ENCODE data around the gene SLC16A3. TPM values are rescaled to one million over a fixed set of nuclear protein-coding genes. Genes with fewer than 3 reads are reported as not detected.
"Not testable (repeated sequence)": the region's sequence is repeated elsewhere in the genome, so short reads cannot be mapped to it uniquely, and the experiment has no call there.

The SLC16A3 gene
- total and polyA plus RNA-seq, 10 of the 15 experiments (the other 5 are each of a cell fraction or from before 2014, with no cell fraction given), result 0.10 to 46.5 (median 8.0) TPM

DNA sequence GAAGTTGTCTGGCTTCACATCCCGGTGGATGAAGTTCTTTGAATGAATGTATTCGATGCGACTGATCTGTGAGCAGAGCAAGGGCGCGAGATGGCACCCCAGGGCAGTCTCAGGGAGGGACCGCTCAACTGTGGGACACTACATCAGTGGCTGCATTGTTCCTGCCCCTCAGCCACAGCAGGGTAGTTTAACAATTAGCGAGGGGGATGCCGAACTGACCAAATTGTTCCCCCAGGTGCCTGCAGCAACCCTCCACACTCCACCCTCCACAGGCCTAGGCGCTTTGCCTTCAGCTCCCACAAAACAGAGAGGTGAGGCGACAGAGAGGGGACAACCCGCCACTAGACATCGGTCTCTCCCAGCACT, 24.3 kb downstream of the SLC16A3 start:
- no TSS peak for BruUV-seq (replicated peaks)
- in situ Hi-C loops (cut with MboI) (no loop called here), intact Hi-C loops (cut with micrococcal nuclease; ENCODE audit: unreplicated experiment) (no loop called here)
- no peaks in the 10 kb centered on the region; the same call in 1 of the 2 replicates for H3K79me2 ChIP-seq (ENCODE audit: control insufficient read depth, insufficient read depth, low read length)
- peaks cover 3% of the 10 kb centered on the region; the same call in 1 of the 2 replicates for H4K20me1 ChIP-seq (ENCODE audit: control insufficient read depth, insufficient read depth)
- ATAC-seq, result no peak
- CTCF ChIA-PET, result no interaction called here
- RAD21 ChIA-PET (ENCODE audit: unreplicated experiment), result no interaction called here
- no peaks in the 10 kb centered on the region; the same call in 2 of the 3 replicates for H3K9me3 ChIP-seq (replicated peaks; ENCODE audit: control insufficient read depth, insufficient read depth, low read length)
- no peak overlapping the region for H3K4me2 ChIP-seq (ENCODE audit: control insufficient read depth, insufficient read depth)
- H2AFZ ChIP-seq (ENCODE audit: control insufficient read depth, low read depth, low read length), result no peak overlapping the region
- TF ChIP-seq NFXL1 (IDR thresholded peaks at IDR 0.05; ENCODE audit: borderline replicate concordance) (no peak), MTA2 (IDR thresholded peaks at IDR 0.05; ENCODE audit: low read depth) (no peak), POLR2AphosphoS5 (IDR thresholded peaks at IDR 0.05; ENCODE audit: low read length) (peak; percentile 8; the same call in 1 of the 2 replicates), CEBPB (IDR thresholded peaks at IDR 0.05; ENCODE audit: borderline replicate concordance in 1 of 2, low read depth in 2 of 2, low read length in 2 of 2) (no peak), POLR2A (IDR thresholded peaks at IDR 0.05; ENCODE audit: low read depth, low read length) (peak; percentile 12; the same call in 1 of the 2 replicates), HDGF (IDR thresholded peaks at IDR 0.05) (no peak)
- H3K9ac ChIP-seq (ENCODE audit: control insufficient read depth, insufficient read depth, low read length), result no peak overlapping the region
- no peak for DNase-seq (ENCODE audit: low read depth, low spot score)
- H3K4me3 ChIP-seq, result no peak overlapping the region
- peaks cover 38 to 56% of the 10 kb centered on the region in 2 experiments for H3K36me3 ChIP-seq (ENCODE audit: control insufficient read depth in 2 of 2, insufficient read depth in 2 of 2, low read length in 1 of 2)
- POLR2A ChIA-PET, result interaction anchor here (0.8 kb wide), 1 partner anchor 66 kb away, joined by 3 read pairs; no protein-coding TSS in a partner anchor
- H3K27me3 ChIP-seq (replicated peaks in 1 of 2; ENCODE audit: control insufficient read depth in 2 of 2, insufficient read depth in 2 of 2, low read length in 1 of 2), result no peaks in the 10 kb centered on the region
- WGBS (ENCODE audit: insufficient coverage, insufficient replicate concordance, low lambda C conversion rate, missing lambda C conversion rate), result 99% methylated on average over 12 of the region's 12 CpGs
- SMC1A ChIA-PET (ENCODE audit: uncharacterized antibody, unreplicated experiment), result no interaction called here
- no peak for FAIRE-seq
- no peak overlapping the region for H3K27ac ChIP-seq (ENCODE audit: control insufficient read depth, insufficient read depth)
- no peaks in the 10 kb centered on the region for H3K4me1 ChIP-seq (ENCODE audit: control insufficient read depth, insufficient read depth, low read length)

- SMC1A ChIA-PET (ENCODE audit: uncharacterized antibody, unreplicated experiment); H3K4me1 ChIP-seq (ENCODE audit: control insufficient read depth, insufficient read depth, low read length); RAD21 ChIA-PET (ENCODE audit: unreplicated experiment); H3K9me3 ChIP-seq (replicated peaks; ENCODE audit: control insufficient read depth, insufficient read depth, low read length); H2AFZ ChIP-seq (ENCODE audit: control insufficient read depth, low read depth, low read length); H3K9ac ChIP-seq (ENCODE audit: control insufficient read depth, insufficient read depth, low read length); H3K27me3 ChIP-seq (replicated peaks in 1 of 2; ENCODE audit: control insufficient read depth in 2 of 2, insufficient read depth in 2 of 2, low read length in 1 of 2); DNase-seq (ENCODE audit: low read depth, low spot score); H3K4me3 ChIP-seq; FAIRE-seq; BruUV-seq (replicated peaks); H3K27ac ChIP-seq (ENCODE audit: control insufficient read depth, insufficient read depth); H3K4me2 ChIP-seq (ENCODE audit: control insufficient read depth, insufficient read depth); H3K79me2 ChIP-seq (ENCODE audit: control insufficient read depth, insufficient read depth, low read length); ATAC-seq; intact Hi-C loops (cut with micrococcal nuclease; ENCODE audit: unreplicated experiment); in situ Hi-C loops (cut with MboI); H4K20me1 ChIP-seq (ENCODE audit: control insufficient read depth, insufficient read depth): not testable (repeated sequence)
- 96% methylated on average over 21 of the region's 39 CpGs for WGBS (ENCODE audit: insufficient coverage, insufficient replicate concordance, low lambda C conversion rate, missing lambda C conversion rate)
- H3K36me3 ChIP-seq (ENCODE audit: control insufficient read depth in 2 of 2, insufficient read depth in 2 of 2, low read length in 1 of 2), result peaks cover 41 to 48% of the 10 kb centered on the region in 2 experiments
- POLR2A ChIA-PET, result interaction anchor here (0.7 to 0.8 kb wide), 3 partner anchors 11 to 67 kb away, joined by 3 to 5 read pairs (median 3); no protein-coding TSS in a partner anchor
- CTCF ChIA-PET, result interaction anchor here (0.7 kb wide), 1 partner anchor 209 kb away, joined by 3 read pairs; no protein-coding TSS in a partner anchor
Measured at GRCh38 chr17:82254096-82254495, 25.3 kb downstream of the SLC16A3 start.

DNA sequence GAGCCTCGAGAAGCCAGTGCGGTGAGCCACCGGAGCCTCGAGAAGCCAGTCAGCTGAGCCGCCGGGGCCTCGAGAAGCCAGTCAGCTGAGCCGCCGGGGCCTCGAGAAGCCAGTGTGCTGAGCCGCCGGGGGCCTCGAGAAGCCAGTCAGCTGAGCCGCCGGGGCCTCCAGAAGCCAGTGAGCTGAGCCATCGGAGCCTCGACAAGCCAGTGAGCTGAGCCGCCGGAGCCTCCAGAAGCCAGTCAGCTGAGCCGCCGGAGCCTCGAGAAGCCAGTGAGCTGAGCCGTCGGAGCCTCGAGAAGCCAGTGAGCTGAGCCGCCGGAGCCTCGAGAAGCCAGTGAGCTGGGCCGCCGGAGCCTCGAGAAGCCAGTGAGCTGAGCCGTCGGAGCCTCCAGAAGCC, 25.9 kb downstream of the SLC16A3 start:
- intact Hi-C loops (cut with micrococcal nuclease; ENCODE audit: unreplicated experiment); in situ Hi-C loops (cut with MboI); H3K27ac ChIP-seq (ENCODE audit: control insufficient read depth, insufficient read depth); H3K27me3 ChIP-seq (replicated peaks in 1 of 2; ENCODE audit: control insufficient read depth in 2 of 2, insufficient read depth in 2 of 2, low read length in 1 of 2); FAIRE-seq; SMC1A ChIA-PET (ENCODE audit: uncharacterized antibody, unreplicated experiment); RAD21 ChIA-PET (ENCODE audit: unreplicated experiment); H2AFZ ChIP-seq (ENCODE audit: control insufficient read depth, low read depth, low read length); H3K79me2 ChIP-seq (ENCODE audit: control insufficient read depth, insufficient read depth, low read length); H4K20me1 ChIP-seq (ENCODE audit: control insufficient read depth, insufficient read depth); DNase-seq (ENCODE audit: low read depth, low spot score); H3K4me3 ChIP-seq; H3K4me2 ChIP-seq (ENCODE audit: control insufficient read depth, insufficient read depth); ATAC-seq; H3K9ac ChIP-seq (ENCODE audit: control insufficient read depth, insufficient read depth, low read length); BruUV-seq (replicated peaks); H3K9me3 ChIP-seq (replicated peaks; ENCODE audit: control insufficient read depth, insufficient read depth, low read length); H3K4me1 ChIP-seq (ENCODE audit: control insufficient read depth, insufficient read depth, low read length): not testable (repeated sequence)
- peaks cover 41% of the 10 kb centered on the region in 2 experiments for H3K36me3 ChIP-seq (ENCODE audit: control insufficient read depth in 2 of 2, insufficient read depth in 2 of 2, low read length in 1 of 2)
- 98% methylated on average over 25 of the region's 33 CpGs for WGBS (ENCODE audit: insufficient coverage, insufficient replicate concordance, low lambda C conversion rate, missing lambda C conversion rate)
- POLR2A ChIA-PET, result interaction anchor here (0.7 kb wide), 1 partner anchor 12 kb away, joined by 3 read pairs; no protein-coding TSS in a partner anchor
- CTCF ChIA-PET, result interaction anchor here (0.6 to 1.2 kb wide), 5 partner anchors 29 to 208 kb away, joined by 3 read pairs; no protein-coding TSS in a partner anchor
